ENCODE data around the gene C6orf89.

DNA sequence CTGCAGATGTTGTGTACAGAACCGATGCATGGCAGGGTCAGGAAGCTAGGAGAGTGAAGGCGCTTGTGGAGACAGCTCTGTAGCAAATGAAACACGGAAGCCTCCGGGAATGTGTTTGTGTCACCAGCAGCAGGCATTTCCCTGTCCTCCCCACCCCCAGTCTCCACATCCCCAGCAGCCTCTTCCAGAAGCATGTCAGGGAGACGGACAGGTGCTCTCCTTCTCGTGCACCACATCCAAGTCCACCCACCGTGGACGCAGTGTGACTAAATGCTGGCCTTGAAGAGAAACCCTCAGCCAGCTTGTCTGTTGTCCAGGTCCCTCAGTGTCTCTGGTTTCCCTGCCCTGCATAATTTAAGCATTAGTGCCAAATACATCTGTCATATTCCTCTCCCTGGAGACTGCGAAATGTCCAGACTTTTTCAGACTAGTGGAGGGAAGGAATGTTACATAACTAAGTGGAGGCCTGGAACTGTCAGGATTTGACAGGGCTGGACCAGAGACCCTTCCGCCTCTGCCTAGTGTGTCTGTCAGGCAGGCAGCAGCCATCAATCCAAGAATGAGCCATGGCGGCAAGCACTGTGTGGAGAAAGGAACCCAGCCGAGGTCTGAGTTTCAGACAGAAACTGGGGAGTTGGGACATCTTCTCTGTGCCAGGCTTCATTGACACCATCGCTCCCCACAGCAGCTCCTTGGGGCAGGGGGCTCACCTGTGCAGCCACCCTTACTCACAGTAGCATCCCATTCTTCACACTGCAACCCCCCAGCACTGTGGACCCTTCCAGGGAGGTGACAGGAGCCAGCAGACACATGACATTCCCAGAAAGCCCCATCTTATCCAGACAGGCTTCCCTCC, 42.2 kb downstream of the C6orf89 start:
- no peak for TF ChIP-seq NR2C2 (CRISPR knock-in tag; IDR thresholded peaks at IDR 0.05)
- TF ChIP-seq, protein P1, sequence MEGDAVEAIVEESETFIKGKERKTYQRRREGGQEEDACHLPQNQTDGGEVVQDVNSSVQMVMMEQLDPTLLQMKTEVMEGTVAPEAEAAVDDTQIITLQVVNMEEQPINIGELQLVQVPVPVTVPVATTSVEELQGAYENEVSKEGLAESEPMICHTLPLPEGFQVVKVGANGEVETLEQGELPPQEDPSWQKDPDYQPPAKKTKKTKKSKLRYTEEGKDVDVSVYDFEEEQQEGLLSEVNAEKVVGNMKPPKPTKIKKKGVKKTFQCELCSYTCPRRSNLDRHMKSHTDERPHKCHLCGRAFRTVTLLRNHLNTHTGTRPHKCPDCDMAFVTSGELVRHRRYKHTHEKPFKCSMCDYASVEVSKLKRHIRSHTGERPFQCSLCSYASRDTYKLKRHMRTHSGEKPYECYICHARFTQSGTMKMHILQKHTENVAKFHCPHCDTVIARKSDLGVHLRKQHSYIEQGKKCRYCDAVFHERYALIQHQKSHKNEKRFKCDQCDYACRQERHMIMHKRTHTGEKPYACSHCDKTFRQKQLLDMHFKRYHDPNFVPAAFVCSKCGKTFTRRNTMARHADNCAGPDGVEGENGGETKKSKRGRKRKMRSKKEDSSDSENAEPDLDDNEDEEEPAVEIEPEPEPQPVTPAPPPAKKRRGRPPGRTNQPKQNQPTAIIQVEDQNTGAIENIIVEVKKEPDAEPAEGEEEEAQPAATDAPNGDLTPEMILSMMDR (IDR thresholded peaks at IDR 0.05), result no peak
- no peak for TF ChIP-seq FOXJ3 (CRISPR knock-in tag; IDR thresholded peaks at IDR 0.05; ENCODE audit: borderline replicate concordance)
- TF ChIP-seq MXD4 (CRISPR knock-in tag; IDR thresholded peaks at IDR 0.05; ENCODE audit: borderline replicate concordance), result no peak
- TF ChIP-seq ETV6 (CRISPR knock-in tag; IDR thresholded peaks at IDR 0.05), result no peak
- no peak for TF ChIP-seq ATF1 (CRISPR knock-in tag; IDR thresholded peaks at IDR 0.05)
- no peak for TF ChIP-seq RELA (CRISPR knock-in tag; IDR thresholded peaks at IDR 0.05; ENCODE audit: borderline replicate concordance)

Measured in WTC11 (cell line).